Hepatocyte (in vitro differentiated cells): Measurements from ENCODE around the gene DHRS3. TPM values are rescaled to one million over a fixed set of nuclear protein-coding genes. Genes with fewer than 3 reads are reported as not detected.
A peak's percentile ranks its signal among the peaks of the same experiment; 100 is the strongest.

Source experiments
- DNase-seq: peaks from one replicate; pipeline ENCODE4 v3.0.0-alpha.2; 2016; ENCODE audit warnings: low spot score
- H2AFZ ChIP-seq: fragments of 200-600 bp; sonication (generic); 2 replicates; pipeline ENCODE4 v1.6.0; 2016; ENCODE audit warnings: antibody characterized with exemption, mild to moderate bottlenecking
- H3K27ac ChIP-seq: fragments of 200-600 bp; sonication (generic); 2 replicates; pipeline ENCODE4 v1.5.1; 2016; ENCODE audit warnings: mild to moderate bottlenecking
- H3K27me3 ChIP-seq: fragments of 200-600 bp; sonication (generic); 2 replicates; pipeline ENCODE4 v1.6.1; 2016
- H3K36me3 ChIP-seq: fragments of 200-600 bp; sonication (generic); replicated peaks from 2 replicates; pipeline ENCODE4 v1.5.1; 2016; ENCODE audit warnings: low read depth; ENCODE audit not compliant: insufficient read depth
- H3K4me1 ChIP-seq: fragments of 200-600 bp; sonication (generic); 2 replicates; pipeline ENCODE4 v1.5.1; 2016; ENCODE audit warnings: mild to moderate bottlenecking, moderate library complexity; ENCODE audit not compliant: insufficient read depth
- H3K4me2 ChIP-seq: fragments of 200-600 bp; sonication (generic); 2 replicates; pipeline ENCODE4 v1.6.0; 2016
- H3K4me3 ChIP-seq: fragments of 200-600 bp; sonication (generic); 2 replicates; pipeline ENCODE4 v1.5.1; 2016; ENCODE audit warnings: mild to moderate bottlenecking
- H3K79me2 ChIP-seq: fragments of 200-600 bp; sonication (generic); 2 replicates; pipeline ENCODE4 v1.6.0; 2017; ENCODE audit warnings: mild to moderate bottlenecking
- H3K9me2 ChIP-seq: fragments of 200-600 bp; sonication (generic); replicated peaks from 2 replicates; pipeline ENCODE4 v1.6.0; 2017; ENCODE audit warnings: mild to moderate bottlenecking; ENCODE audit not compliant: insufficient read depth
- H3K9me3 ChIP-seq: fragments of 200-600 bp; sonication (generic); 2 replicates; pipeline ENCODE4 v1.5.1; 2016; ENCODE audit warnings: low read depth, mild to moderate bottlenecking
- H4K20me1 ChIP-seq: fragments of 200-600 bp; sonication (generic); 2 replicates; pipeline ENCODE4 v1.6.0; 2016; ENCODE audit warnings: mild to moderate bottlenecking; ENCODE audit not compliant: insufficient read depth, poor library complexity, severe bottlenecking
- CTCF ChIP-seq: fragments of 200-600 bp; sonication (generic); IDR thresholded peaks from 2 replicates; pipeline ENCODE4 v1.5.1; 2016; ENCODE audit warnings: antibody characterized with exemption, mild to moderate bottlenecking; ENCODE audit not compliant: poor library complexity
- EZH2 ChIP-seq: fragments of 200-600 bp; sonication (generic); IDR thresholded peaks from 2 replicates; pipeline ENCODE4 v1.6.1; 2016; ENCODE audit warnings: antibody characterized with exemption, mild to moderate bottlenecking, borderline replicate concordance
- EZH2phosphoT487 ChIP-seq: fragments of 200-600 bp; sonication (generic); IDR thresholded peaks from one replicate; pipeline ENCODE4 v1.6.1; 2018; ENCODE audit warnings: antibody characterized with exemption, mild to moderate bottlenecking, low read depth, moderate library complexity; ENCODE audit not compliant: unreplicated experiment, severe bottlenecking
- WGBS: methylation state at CpG from one replicate; pipeline ENCODE4 v1.1.6; 2016; ENCODE audit warnings: low lambda C conversion rate; ENCODE audit errors: missing lambda C conversion rate; 5-methylcytosine and 5-hydroxymethylcytosine counted together
- polyA plus RNA-seq: library from polyadenylated mRNA; unstranded; fragments of >200 nt; fragmentation: Nextera tagmentation; extraction: Ambion mirVana; gene quantifications from 2 replicates; pipeline ENCODE4 v1.2.1, GENCODE V29; 2016
- total RNA-seq: library from RNA; depleted of rRNA; stranded (reverse); fragments of >200 nt; gene quantifications from 2 replicates; pipeline ENCODE4 v1.2.3, GENCODE V29; 2014

The DHRS3 gene
- total and polyA plus RNA-seq, 2 experiments from 2014 or later: 75.9 to 103 TPM

DNA sequence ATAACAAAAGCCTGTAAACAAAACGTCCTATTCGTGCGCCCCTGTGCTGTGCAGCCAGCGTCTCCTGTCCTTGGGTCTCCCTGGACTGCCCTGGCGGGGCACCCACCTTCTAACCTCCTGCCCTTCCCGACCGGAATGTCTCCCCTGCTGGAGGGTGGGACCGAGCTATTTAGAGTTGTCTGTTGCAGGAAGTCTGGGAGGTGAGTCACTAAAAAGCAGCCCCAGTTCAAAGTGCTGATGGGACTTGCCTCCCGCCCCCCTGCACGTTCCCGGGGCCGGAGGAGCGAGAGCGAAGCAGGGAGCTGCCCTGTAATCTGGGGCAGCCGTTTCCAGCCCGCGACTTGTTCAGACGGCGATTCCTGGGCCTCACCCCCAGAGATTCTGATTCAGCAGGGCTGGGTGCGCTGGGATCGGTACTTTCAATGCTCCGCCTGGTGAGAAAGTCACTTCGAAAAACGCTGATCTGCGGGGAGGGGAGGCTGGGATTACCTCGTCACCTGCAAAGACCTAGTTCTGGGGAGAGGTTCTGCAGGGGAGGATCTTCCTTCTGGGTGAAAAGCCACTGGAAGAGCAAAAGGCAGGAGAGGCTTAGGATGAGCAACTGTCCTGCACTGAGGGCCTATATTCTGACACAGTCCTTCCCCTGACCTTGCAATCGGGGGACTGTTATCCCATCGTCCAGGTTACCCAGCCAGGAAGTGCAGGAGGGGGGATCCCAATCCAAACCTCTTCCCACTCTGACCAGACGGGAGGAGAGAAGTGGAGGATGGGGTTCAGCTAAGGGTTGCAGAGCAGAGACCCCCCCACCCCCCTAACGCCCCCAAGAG lies 1.2 kb upstream of the DHRS3 start:
- 3% methylated on average over 28 of the region's 30 CpGs for WGBS
- H4K20me1 ChIP-seq: peaks cover under 1% of the 10 kb centered on the region
- H3K9me3 ChIP-seq: no peaks in the 10 kb centered on the region
- peak; percentile 91 for DNase-seq
- peaks cover 49% of the 10 kb centered on the region for H3K4me1 ChIP-seq
- peak overlapping the region; percentile 41 for H3K4me3 ChIP-seq
- no peaks in the 10 kb centered on the region for H3K36me3 ChIP-seq
- H3K4me2 ChIP-seq: peak overlapping the region; percentile 85
- H2AFZ ChIP-seq: no peak overlapping the region
- peak overlapping the region; percentile 97 for H3K27ac ChIP-seq
- TF ChIP-seq EZH2 (no peak), EZH2phosphoT487 (no peak), CTCF (no peak)
- H3K9me2 ChIP-seq: no peaks in the 10 kb centered on the region
- H3K27me3 ChIP-seq: no peaks in the 10 kb centered on the region
- peaks cover 30% of the 10 kb centered on the region for H3K79me2 ChIP-seq

DNA sequence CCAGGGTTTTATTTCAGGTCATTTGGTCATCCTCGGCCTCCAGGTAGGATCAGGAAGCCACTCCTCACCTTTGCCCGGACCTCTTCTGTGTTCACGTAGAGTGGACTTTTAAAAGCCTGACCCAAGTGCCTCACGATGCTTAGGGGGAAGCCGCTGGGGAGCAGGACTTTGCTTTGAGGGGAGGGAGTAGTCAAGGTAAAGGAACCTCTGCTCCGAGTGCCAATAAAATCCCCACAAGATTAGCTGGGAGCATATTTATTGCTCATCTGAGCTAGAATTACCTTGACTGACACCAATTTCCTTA lies 603 bp upstream of the DHRS3 start:
- no peaks in the 10 kb centered on the region for H3K36me3 ChIP-seq
- no peak overlapping the region for H2AFZ ChIP-seq
- no peaks in the 10 kb centered on the region for H3K9me3 ChIP-seq
- no peak for DNase-seq
- 1% methylated on average over 6 of the region's 6 CpGs for WGBS
- H3K4me3 ChIP-seq: peak overlapping the region; percentile 41
- no peaks in the 10 kb centered on the region for H3K27me3 ChIP-seq
- peaks cover 49% of the 10 kb centered on the region for H3K4me1 ChIP-seq
- H3K79me2 ChIP-seq: peaks cover 36% of the 10 kb centered on the region
- TF ChIP-seq CTCF (no peak), EZH2 (no peak), EZH2phosphoT487 (no peak)
- H4K20me1 ChIP-seq: peaks cover 4% of the 10 kb centered on the region
- H3K9me2 ChIP-seq: no peaks in the 10 kb centered on the region
- H3K27ac ChIP-seq: peak overlapping the region; percentile 97
- peak overlapping the region; percentile 85 for H3K4me2 ChIP-seq

DNA sequence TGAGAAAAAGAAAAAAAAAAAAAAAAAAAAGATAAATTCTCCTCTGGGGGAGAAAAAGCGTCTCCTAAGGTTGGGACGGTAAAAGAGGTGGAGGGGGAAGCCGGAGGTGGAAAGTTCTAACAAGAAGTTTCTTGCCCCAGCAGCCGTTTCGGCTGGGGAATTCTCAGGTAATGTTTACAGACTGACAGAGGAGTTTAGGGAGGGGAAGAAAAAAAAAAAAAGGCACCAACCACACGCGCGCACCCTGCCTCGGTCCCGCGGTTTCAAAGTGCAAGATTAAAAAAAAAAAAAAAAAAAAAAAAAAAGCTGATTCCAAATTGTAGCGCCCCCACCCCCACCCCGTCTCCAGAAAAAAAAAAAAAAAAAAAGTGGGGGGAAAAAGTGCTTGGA lies 504 bp downstream of the DHRS3 start:
- H3K27ac ChIP-seq: peak overlapping the region; percentile 97
- TF ChIP-seq CTCF (no peak), EZH2phosphoT487 (no peak), EZH2 (no peak)
- H3K9me3 ChIP-seq: no peaks in the 10 kb centered on the region
- H3K4me3 ChIP-seq: peak overlapping the region; percentile 62
- no peaks in the 10 kb centered on the region for H3K27me3 ChIP-seq
- peak; percentile 66 for DNase-seq
- under 1% methylated on average over 11 of the region's 13 CpGs for WGBS
- H2AFZ ChIP-seq: peak overlapping the region; percentile 33
- H3K4me2 ChIP-seq: peak overlapping the region; percentile 85
- peaks cover 7% of the 10 kb centered on the region for H4K20me1 ChIP-seq
- peaks cover 44% of the 10 kb centered on the region for H3K4me1 ChIP-seq
- peaks cover 47% of the 10 kb centered on the region for H3K79me2 ChIP-seq
- H3K36me3 ChIP-seq: no peaks in the 10 kb centered on the region
- no peaks in the 10 kb centered on the region for H3K9me2 ChIP-seq
